Stomach (tissue), 4 donors: ENCODE data around the gene TMTC3.

ENCODE experiments used
- EP300 ChIP-seq: sonication (generic); formaldehyde crosslinking; IDR thresholded peaks from one replicate; pipeline ENCODE4 v1.6.1; 2017; ENCODE audit warnings: antibody characterized with exemption
- POLR2AphosphoS5 ChIP-seq, 3 donors: sonication (generic); formaldehyde crosslinking; IDR thresholded peaks; one replicate each; pipeline ENCODE4 v1.6.1; 2016; ENCODE audit warnings: antibody characterized with exemption in 3 of 3

- TF ChIP-seq EP300, result no peak
- TF ChIP-seq POLR2AphosphoS5 (IDR thresholded peaks at IDR 0.05), result no peak
These were observed 708 bp upstream of the TMTC3 start for GRCh38 chr12:88141425-88141773.
